H9 (cell line): Measurements from ENCODE around the gene BCAS3. TPM values are rescaled to one million over a fixed set of nuclear protein-coding genes. Genes with fewer than 3 reads are reported as not detected.

Experiments used
- DNase-seq: peaks from one replicate; pipeline ENCODE4 v3.0.0-alpha.2; 2017
- H2AFZ ChIP-seq: one replicate; pipeline ENCODE4 v1.6.1; 2013; ENCODE audit warnings: mild to moderate bottlenecking, low read length, control low read depth, moderate library complexity
- H2AK5ac ChIP-seq: 2 replicates; pipeline ENCODE4 v1.6.1; 2013; ENCODE audit warnings: low read length, control low read depth, mixed read lengths; ENCODE audit not compliant: insufficient read length
- H2BK120ac ChIP-seq: one replicate; pipeline ENCODE4 v1.6.1; 2013; ENCODE audit warnings: low read depth, mild to moderate bottlenecking, low read length, control low read depth, inconsistent platforms; ENCODE audit not compliant: poor library complexity, severe bottlenecking
- H2BK12ac ChIP-seq: 2 replicates; pipeline ENCODE4 v1.6.1; 2013; ENCODE audit warnings: low read length, control low read depth, mixed read lengths, low read depth; ENCODE audit not compliant: insufficient read length
- H2BK15ac ChIP-seq: 2 replicates; pipeline ENCODE4 v1.6.1; 2013; ENCODE audit warnings: low read depth, low read length, control low read depth
- H2BK20ac ChIP-seq: one replicate; pipeline ENCODE4 v1.6.1; 2013; ENCODE audit warnings: low read depth, mild to moderate bottlenecking, low read length, control low read depth, inconsistent platforms; ENCODE audit not compliant: poor library complexity, severe bottlenecking
- H2BK5ac ChIP-seq: 2 replicates; pipeline ENCODE4 v1.6.1; 2013; ENCODE audit warnings: low read length, control low read depth, mixed read lengths; ENCODE audit not compliant: insufficient read length
- H3K14ac ChIP-seq: 2 replicates; pipeline ENCODE4 v1.6.1; 2013; ENCODE audit warnings: low read length, control low read depth; ENCODE audit not compliant: insufficient read depth
- H3K18ac ChIP-seq: 2 replicates; pipeline ENCODE4 v1.6.1; 2013; ENCODE audit warnings: low read depth, mild to moderate bottlenecking, mixed read lengths, low read length, control low read depth; ENCODE audit not compliant: insufficient read length
- H3K23ac ChIP-seq: 2 replicates; pipeline ENCODE4 v1.6.1; 2013; ENCODE audit warnings: low read length, control low read depth, mixed read lengths, low read depth; ENCODE audit not compliant: insufficient read length
- H3K23me2 ChIP-seq: 2 replicates; pipeline ENCODE4 v1.6.1; 2013; ENCODE audit warnings: low read depth, mild to moderate bottlenecking, mixed read lengths, low read length, control low read depth; ENCODE audit not compliant: insufficient read length, poor library complexity, severe bottlenecking
- H3K27ac ChIP-seq: 2 replicates; pipeline ENCODE4 v1.5.1; 2013; ENCODE audit warnings: low read length, control low read depth, mixed read lengths, low read depth; ENCODE audit not compliant: insufficient read length
- H3K27me3 ChIP-seq: 2 replicates; pipeline ENCODE4 v1.6.1; 2013; ENCODE audit warnings: low read length, control low read depth, inconsistent platforms; ENCODE audit not compliant: insufficient read depth
- H3K4ac ChIP-seq: 2 replicates; pipeline ENCODE4 v1.6.1; 2013; ENCODE audit warnings: low read depth, mild to moderate bottlenecking, control low read depth, inconsistent platforms, low read length, moderate library complexity
- H3K4me1 ChIP-seq: 2 replicates; pipeline ENCODE4 v1.6.1; 2013; ENCODE audit warnings: low read length, control low read depth, inconsistent platforms; ENCODE audit not compliant: insufficient read depth
- H3K4me2 ChIP-seq: 2 replicates; pipeline ENCODE4 v1.6.1; 2013; ENCODE audit warnings: low read length, control low read depth, mixed read lengths; ENCODE audit not compliant: insufficient read length, insufficient read depth
- H3K56ac ChIP-seq: 2 replicates; pipeline ENCODE4 v1.6.1; 2013; ENCODE audit warnings: low read depth, mild to moderate bottlenecking, mixed read lengths, low read length, control low read depth; ENCODE audit not compliant: insufficient read length
- H3K79me1 ChIP-seq: 2 replicates; pipeline ENCODE4 v1.6.1; 2013; ENCODE audit warnings: low read depth, mild to moderate bottlenecking, moderate library complexity, low read length, control low read depth, inconsistent platforms; ENCODE audit not compliant: insufficient read depth, poor library complexity, severe bottlenecking
- H3K79me2 ChIP-seq: 2 replicates; pipeline ENCODE4 v1.6.1; 2013; ENCODE audit warnings: low read length, control low read depth, inconsistent platforms; ENCODE audit not compliant: insufficient read depth
- H3K9ac ChIP-seq: 2 replicates; pipeline ENCODE4 v1.6.1; 2013; ENCODE audit warnings: low read length, control low read depth, mixed read lengths; ENCODE audit not compliant: insufficient read length; ENCODE audit errors: extremely low read depth
- H3K9me3 ChIP-seq: one replicate; pipeline ENCODE4 v1.6.1; 2013; ENCODE audit warnings: low read depth, low read length, inconsistent platforms; ENCODE audit not compliant: control insufficient read depth
- H3T11ph ChIP-seq: one replicate; pipeline ENCODE4 v1.6.1; 2013; ENCODE audit warnings: mild to moderate bottlenecking, low read length, control low read depth, inconsistent platforms
- H4K20me1 ChIP-seq: one replicate; pipeline ENCODE4 v1.6.1; 2013; ENCODE audit not compliant: control insufficient read depth, insufficient read length, insufficient read depth
- H4K5ac ChIP-seq: 2 replicates; pipeline ENCODE4 v1.6.1; 2013; ENCODE audit warnings: low read depth, mild to moderate bottlenecking, mixed read lengths, low read length, control low read depth; ENCODE audit not compliant: insufficient read length
- H4K8ac ChIP-seq: replicated peaks from 2 replicates; pipeline ENCODE4 v1.6.1; 2013; ENCODE audit warnings: low read length, control low read depth, mixed read lengths, low read depth; ENCODE audit not compliant: insufficient read length
- H4K91ac ChIP-seq: 2 replicates; pipeline ENCODE4 v1.6.1; 2013; ENCODE audit warnings: low read depth, mild to moderate bottlenecking, moderate library complexity, mixed read lengths, low read length, control low read depth; ENCODE audit not compliant: insufficient read length
- H3K27ac Mint-ChIP-seq, 3 experiments: 2 replicates in 2 of 3; 3 replicates in 1 of 3; pipeline ENCODE4 v1.8.0; 2020 to 2021; ENCODE audit warnings: mixed read lengths in 3 of 3, mild to moderate bottlenecking in 1 of 3, moderate library complexity in 1 of 3
- H3K27me3 Mint-ChIP-seq: 2 replicates; pipeline ENCODE4 v1.8.0; 2021; ENCODE audit warnings: low read depth, mild to moderate bottlenecking, moderate library complexity, mixed read lengths
- H3K36me3 Mint-ChIP-seq, 3 experiments: 2 replicates in 2 of 3; 3 replicates in 1 of 3; pipeline ENCODE4 v1.8.0; 2020 to 2021; ENCODE audit warnings: low read depth in 3 of 3, mixed read lengths in 3 of 3; ENCODE audit not compliant: insufficient read depth in 1 of 3
- H3K4me1 Mint-ChIP-seq, 2 experiments: 2 replicates each; pipeline ENCODE4 v1.8.0; 2020; ENCODE audit warnings: mixed read lengths in 2 of 2
- H3K4me3 Mint-ChIP-seq, 2 experiments: 2 replicates in 1 of 2; 3 replicates in 1 of 2; pipeline ENCODE4 v1.8.0; 2020 to 2021; ENCODE audit warnings: mild to moderate bottlenecking in 2 of 2, mixed read lengths in 2 of 2, moderate library complexity in 1 of 2
- H3K9me3 Mint-ChIP-seq, 2 experiments: 2 replicates in 1 of 2; 3 replicates in 1 of 2; pipeline ENCODE4 v1.8.0; 2020; ENCODE audit warnings: mild to moderate bottlenecking in 2 of 2, mixed read lengths in 2 of 2, moderate library complexity in 1 of 2
- CTCF ChIP-seq: fragments of 200-600 bp; sonication (generic); conservative IDR thresholded peaks from 3 replicates; pipeline ENCODE4 v1.8.0; 2021; ENCODE audit warnings: antibody characterized with exemption, mild to moderate bottlenecking
- WGBS: extraction: QIAGEN DNeasy Blood & Tissue Kit; methylation state at CpG from one replicate; pipeline ENCODE4 v1.1.7; 2013; ENCODE audit warnings: missing lambda C conversion rate, low lambda C conversion rate, mixed read lengths; ENCODE audit not compliant: insufficient read length; ENCODE audit errors: extremely low coverage; 5-methylcytosine and 5-hydroxymethylcytosine counted together
- total RNA-seq: library from RNA; stranded (reverse); gene quantifications from 2 replicates; pipeline ENCODE4 v1.2.1, GENCODE V29; 2021

Gene BCAS3
- total RNA-seq, 1 experiment from 2014 or later = 22.4 TPM

GRCh38 chr17:61149862-61150362 is 472.3 kb downstream of the BCAS3 start:
- H3K27ac Mint-ChIP-seq = no peak overlapping the region
- H2BK120ac ChIP-seq = no peak overlapping the region
- H2AFZ ChIP-seq = no peak overlapping the region
- H2AK5ac ChIP-seq = no peak overlapping the region
- H3K27ac ChIP-seq = no peak overlapping the region
- H2BK20ac ChIP-seq = no peak overlapping the region
- H3T11ph ChIP-seq = no peak overlapping the region
- no peak overlapping the region for H2BK12ac ChIP-seq
- no peaks in the 10 kb centered on the region for H3K27me3 ChIP-seq
- no peaks in the 10 kb centered on the region for H4K20me1 ChIP-seq
- no peaks in the 10 kb centered on the region for H3K23me2 ChIP-seq
- no peak for DNase-seq
- no peak overlapping the region for H3K4me2 ChIP-seq
- no peak overlapping the region for H2BK15ac ChIP-seq
- no peaks in the 10 kb centered on the region for H3K9me3 Mint-ChIP-seq
- peaks cover 12 to 22% of the 10 kb centered on the region in 2 experiments for H3K4me1 Mint-ChIP-seq
- no peak overlapping the region for H3K56ac ChIP-seq
- no peak overlapping the region for H3K9ac ChIP-seq
- H3K4ac ChIP-seq = no peak overlapping the region
- no peak overlapping the region for H3K18ac ChIP-seq
- no peaks in the 10 kb centered on the region for H3K79me2 ChIP-seq
- no peaks in the 10 kb centered on the region; the same call in 1 of the 2 replicates for H3K4me1 ChIP-seq
- no peak overlapping the region for H3K23ac ChIP-seq
- WGBS = no CpG with 5 or more reads among the region's 2 CpGs
- H3K36me3 Mint-ChIP-seq = no peaks in the 10 kb centered on the region
- H4K5ac ChIP-seq = no peak overlapping the region
- no peaks in the 10 kb centered on the region for H3K79me1 ChIP-seq
- no peak overlapping the region for H3K4me3 Mint-ChIP-seq
- no peak overlapping the region for H4K91ac ChIP-seq
- TF ChIP-seq CTCF = no peak
- H3K9me3 ChIP-seq = no peaks in the 10 kb centered on the region
- H4K8ac ChIP-seq = no peak overlapping the region
- no peak overlapping the region for H2BK5ac ChIP-seq
- H3K27me3 Mint-ChIP-seq = no peaks in the 10 kb centered on the region
- H3K14ac ChIP-seq = no peak overlapping the region
